Muscle of back (tissue), 13 donors: ENCODE data around the gene NEMF. TPM values are rescaled to one million over a fixed set of nuclear protein-coding genes. Genes with fewer than 3 reads are reported as not detected.
A peak's percentile ranks its signal among the peaks of the same experiment; 100 is the strongest.
"Not testable (repeated sequence)": the region's sequence is repeated elsewhere in the genome, so short reads cannot be mapped to it uniquely, and the experiment has no call there.

Experiments
- DNase-seq, 3 donors: peaks; one replicate each; pipeline versions ENCODE4 v3.0.0 to v3.0.0-alpha.2; 2013
- long read RNA-seq, 9 donors: transcript quantifications; one replicate each; lab custom pipeline, GENCODE V29; 2026
- polyA plus RNA-seq, 10 donors: library from polyadenylated mRNA; unstranded; fragments of 120-200 nt; gene quantifications; one replicate each; pipeline ENCODE4 v1.2.1, GENCODE V29; 2013; ENCODE audit not compliant: insufficient read length in 10 of 10

NEMF gene, protein sequence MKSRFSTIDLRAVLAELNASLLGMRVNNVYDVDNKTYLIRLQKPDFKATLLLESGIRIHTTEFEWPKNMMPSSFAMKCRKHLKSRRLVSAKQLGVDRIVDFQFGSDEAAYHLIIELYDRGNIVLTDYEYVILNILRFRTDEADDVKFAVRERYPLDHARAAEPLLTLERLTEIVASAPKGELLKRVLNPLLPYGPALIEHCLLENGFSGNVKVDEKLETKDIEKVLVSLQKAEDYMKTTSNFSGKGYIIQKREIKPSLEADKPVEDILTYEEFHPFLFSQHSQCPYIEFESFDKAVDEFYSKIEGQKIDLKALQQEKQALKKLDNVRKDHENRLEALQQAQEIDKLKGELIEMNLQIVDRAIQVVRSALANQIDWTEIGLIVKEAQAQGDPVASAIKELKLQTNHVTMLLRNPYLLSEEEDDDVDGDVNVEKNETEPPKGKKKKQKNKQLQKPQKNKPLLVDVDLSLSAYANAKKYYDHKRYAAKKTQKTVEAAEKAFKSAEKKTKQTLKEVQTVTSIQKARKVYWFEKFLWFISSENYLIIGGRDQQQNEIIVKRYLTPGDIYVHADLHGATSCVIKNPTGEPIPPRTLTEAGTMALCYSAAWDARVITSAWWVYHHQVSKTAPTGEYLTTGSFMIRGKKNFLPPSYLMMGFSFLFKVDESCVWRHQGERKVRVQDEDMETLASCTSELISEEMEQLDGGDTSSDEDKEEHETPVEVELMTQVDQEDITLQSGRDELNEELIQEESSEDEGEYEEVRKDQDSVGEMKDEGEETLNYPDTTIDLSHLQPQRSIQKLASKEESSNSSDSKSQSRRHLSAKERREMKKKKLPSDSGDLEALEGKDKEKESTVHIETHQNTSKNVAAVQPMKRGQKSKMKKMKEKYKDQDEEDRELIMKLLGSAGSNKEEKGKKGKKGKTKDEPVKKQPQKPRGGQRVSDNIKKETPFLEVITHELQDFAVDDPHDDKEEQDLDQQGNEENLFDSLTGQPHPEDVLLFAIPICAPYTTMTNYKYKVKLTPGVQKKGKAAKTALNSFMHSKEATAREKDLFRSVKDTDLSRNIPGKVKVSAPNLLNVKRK
- 10 to 100 TPM; 37.4 to 61.2 (median 51.9) TPM for polyA plus RNA-seq
- long read RNA-seq, donor 1, full-length matches to known transcripts = 3 of 74 reads
- long read RNA-seq, donor 1, partial matches to known transcripts = 40 of 74 reads
- long read RNA-seq, donor 1, other reads (novel, unspliced or antisense) = 31 of 74 reads
- long read RNA-seq, donor 2, partial matches to known transcripts = 5 of 7 reads
- long read RNA-seq, donor 2, other reads (novel, unspliced or antisense) = 0 of 7 reads
- long read RNA-seq, donor 3 = 0 reads
- long read RNA-seq, donor 4, full-length matches to known transcripts = 1 of 90 reads
- long read RNA-seq, donor 4, partial matches to known transcripts = 89 of 90 reads
- long read RNA-seq, donor 4, other reads (novel, unspliced or antisense) = 0 of 90 reads
- long read RNA-seq, donor 5, partial matches to known transcripts = 78 of 140 reads
- long read RNA-seq, donor 5, other reads (novel, unspliced or antisense) = 61 of 140 reads
- long read RNA-seq, donor 6, partial matches to known transcripts = 9 of 11 reads
- long read RNA-seq, donor 6, other reads (novel, unspliced or antisense) = 0 of 11 reads
- long read RNA-seq, donor 7, partial matches to known transcripts = 0 of 2 reads
- long read RNA-seq, donor 7, other reads (novel, unspliced or antisense) = 0 of 2 reads
- long read RNA-seq, donor 8, full-length matches to known transcripts = 1 of 76 reads
- long read RNA-seq, donor 8, partial matches to known transcripts = 39 of 76 reads
- long read RNA-seq, donor 8, other reads (novel, unspliced or antisense) = 36 of 76 reads
- long read RNA-seq, donor 9, partial matches to known transcripts = 0 of 2 reads
- long read RNA-seq, donor 9, other reads (novel, unspliced or antisense) = 0 of 2 reads

DNA sequence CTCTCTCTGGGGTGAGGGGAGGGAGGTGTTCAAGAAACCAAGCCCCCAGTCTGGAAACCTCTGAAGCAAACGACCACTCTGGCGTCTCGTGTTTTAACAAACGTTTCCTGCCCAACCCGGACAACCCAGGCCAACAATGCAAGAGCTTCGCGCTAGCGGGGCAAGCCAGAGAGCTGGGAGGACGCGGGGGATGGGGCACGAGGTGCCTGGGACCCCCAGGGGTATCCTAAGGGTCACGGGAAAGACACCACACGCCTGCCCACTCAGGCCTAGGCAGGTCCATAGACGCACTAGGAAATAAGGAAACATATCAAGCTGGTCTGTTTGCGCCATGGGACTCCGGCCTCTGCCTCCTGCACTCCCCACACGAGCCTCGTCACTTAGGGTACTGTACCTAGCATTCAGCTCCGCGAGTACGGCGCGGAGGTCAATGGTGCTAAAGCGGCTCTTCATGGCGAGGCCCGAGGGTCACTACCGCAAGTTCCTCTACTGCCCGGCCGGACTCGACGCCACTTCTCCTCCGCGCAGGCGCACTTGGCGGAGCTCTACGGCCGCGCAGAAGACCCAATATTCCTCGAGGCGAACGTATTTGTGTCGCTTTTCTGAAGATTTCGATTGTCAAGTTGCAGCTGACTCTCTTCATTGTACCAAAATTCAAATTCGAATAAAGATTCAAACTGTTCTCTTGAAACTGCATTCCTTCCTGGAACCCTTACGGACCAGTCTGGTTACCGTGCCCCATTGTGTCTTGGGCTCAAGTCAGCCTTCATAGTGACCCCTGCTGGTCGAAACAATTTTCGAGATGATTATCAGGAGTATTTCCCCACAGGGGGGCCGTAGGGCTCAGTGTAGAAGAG is at the start of gene NEMF:
Gene NEMF, minus strand, starts transcription at position 488 of the 857 bp plus-strand sequence. Its CDS starts 35 bp downstream, at position 453.
- peak; percentile 94 to 98 (median 95) for DNase-seq

DNA sequence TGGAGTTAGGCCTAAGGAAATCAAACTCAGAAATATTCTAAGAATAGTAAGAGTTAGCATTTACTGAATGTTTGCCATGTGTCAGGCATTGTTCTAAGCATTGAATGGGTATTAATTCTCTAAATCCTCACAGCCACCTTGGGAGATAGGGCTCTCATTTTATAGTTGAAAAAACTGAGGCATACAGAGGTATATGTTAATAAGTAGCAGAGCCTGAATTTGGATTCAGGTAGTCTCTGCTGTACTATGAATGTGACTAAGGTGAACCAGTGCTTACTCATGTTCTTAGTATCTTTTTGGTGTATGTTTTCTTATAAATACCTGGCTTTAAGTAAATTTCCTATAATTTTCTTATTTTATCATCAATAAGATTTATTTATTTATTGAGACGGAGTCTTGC is 48.4 kb upstream of the NEMF start:
- DNase-seq = no peak

GRCh38 chr14:49898485-49898884 is 45.9 kb upstream of the NEMF start:
- DNase-seq = no peak

DNA sequence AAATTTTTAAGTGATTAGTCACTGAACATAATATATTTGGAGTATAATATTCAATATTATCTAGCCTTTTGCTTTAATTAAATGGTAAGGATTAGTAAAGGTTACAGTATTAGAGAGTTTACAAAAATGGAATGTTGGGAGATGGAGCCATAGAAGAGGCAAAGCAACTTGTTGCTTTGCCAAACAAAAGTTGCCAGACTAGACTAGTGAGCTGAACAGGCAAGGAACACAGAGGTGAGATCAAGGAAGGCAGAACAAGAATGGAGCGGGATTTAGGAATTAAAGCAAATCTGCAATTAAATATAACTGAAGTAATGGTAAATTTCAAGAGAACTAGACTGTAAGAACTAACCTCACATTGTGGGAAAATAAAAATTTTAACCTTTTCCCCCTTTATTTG is 45.4 kb upstream of the NEMF start:
- DNase-seq = no peak

GRCh38 chr14:49897414-49897813 is 44.8 kb upstream of the NEMF start:
- DNase-seq = no peak

GRCh38 chr14:49896966-49897365 is 44.4 kb upstream of the NEMF start:
- DNase-seq = no peak

- DNase-seq = not testable (repeated sequence)
These were observed 43.7 kb upstream of the NEMF start for GRCh38 chr14:49896272-49896671.

DNA sequence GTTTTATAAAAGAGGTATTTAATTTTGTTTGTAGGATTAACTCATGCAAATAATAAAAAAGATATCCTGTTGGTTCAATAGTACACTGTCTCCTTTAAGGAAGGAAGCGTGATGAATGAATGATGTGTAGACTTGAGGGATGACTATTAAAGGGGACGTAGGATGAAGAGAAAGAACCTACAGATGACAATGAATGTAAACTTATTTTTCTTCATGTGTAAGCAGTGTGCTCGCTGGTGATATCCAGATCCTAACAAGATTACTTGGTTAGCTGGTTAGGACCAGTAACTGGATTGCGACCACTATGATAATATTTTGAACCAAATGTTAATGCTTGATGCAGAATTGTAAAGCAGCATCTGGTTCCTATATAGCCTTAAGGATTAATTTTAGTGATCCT is 42.9 kb upstream of the NEMF start:
- no peak for DNase-seq

GRCh38 chr14:49894214-49895107 is 41.9 kb upstream of the NEMF start:
- DNase-seq = not testable (repeated sequence)

GRCh38 chr14:49893309-49894213 is 41.0 kb upstream of the NEMF start:
- DNase-seq = peak in 2 of 3 donors; percentile 34 to 73

DNA sequence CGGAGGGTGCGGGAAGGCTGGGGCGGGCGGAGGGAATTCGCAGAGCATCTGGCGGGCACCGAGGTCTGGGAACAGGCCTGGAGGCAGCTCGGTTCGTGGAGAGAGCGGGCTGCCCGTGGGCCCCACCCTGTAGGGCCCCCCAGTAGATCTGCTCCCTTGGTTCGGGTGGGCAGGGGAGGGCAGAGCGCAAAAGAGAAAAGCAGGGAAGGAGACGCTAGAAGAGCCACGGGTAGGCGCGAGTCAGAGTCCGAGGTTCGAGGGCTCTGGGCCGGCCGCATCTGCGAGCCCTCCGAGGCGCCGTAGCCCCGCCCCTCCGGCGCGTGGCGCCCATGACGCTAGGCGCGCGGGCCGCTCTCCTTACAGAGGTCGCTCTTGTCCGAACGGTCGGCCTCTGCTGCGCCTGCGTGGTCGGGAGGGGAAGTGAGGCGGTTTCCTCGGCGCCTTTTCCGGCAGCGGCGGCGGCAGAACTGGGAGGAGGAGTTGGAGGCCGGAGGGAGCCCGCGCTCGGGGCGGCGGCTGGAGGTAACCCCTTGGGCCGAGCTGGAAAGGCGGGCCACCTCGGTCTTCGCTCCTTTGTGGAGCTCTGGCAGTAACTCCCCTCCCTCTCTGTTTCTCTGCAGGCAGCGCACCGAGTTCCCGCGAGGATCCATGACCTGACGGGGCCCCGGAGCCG is 40.2 kb upstream of the NEMF start, which contains the start of gene ARF6:
Gene ARF6, plus strand, starts transcription at position 447 of the 673 bp plus-strand sequence. CDS start 655 bp downstream, outside the sequence.
- peak; percentile 98 to 99 (median 99) for DNase-seq

DNA sequence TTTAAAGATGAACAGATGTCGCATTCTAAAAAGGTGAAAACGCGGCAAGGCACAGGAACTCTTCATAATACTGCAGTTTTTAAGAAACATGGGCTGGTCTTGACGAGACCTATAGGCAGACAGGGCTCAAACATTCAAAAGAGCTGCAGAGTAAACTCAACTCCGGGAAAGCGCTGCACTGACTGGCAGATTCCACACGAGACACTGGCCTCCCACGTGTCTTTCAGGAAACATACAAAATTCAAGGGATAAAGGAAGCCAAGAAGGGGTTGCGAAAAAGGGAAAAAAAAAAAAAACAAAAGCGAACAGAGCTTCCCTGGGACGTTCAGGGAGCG is 39.7 kb upstream of the NEMF start:
- peak in 2 of 3 donors; percentile 83 to 87 for DNase-seq

DNA sequence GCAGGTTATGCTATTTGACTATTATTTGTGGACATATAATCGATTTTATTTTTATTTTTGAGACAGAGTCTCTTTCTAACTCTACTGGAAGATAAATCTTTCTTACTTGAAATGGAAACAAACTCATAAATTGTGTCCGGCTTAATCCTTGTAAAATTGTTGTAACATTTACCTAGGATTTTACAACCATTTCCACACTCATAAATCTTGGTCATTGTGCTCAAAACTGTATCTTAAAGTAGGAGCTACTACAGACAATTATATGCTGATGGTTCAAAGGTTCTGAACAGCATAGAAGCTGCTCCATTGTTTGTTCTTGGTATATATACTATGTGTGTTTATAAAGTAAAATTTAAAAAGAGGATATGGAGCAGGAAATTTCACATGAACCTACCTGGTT is 35.7 kb upstream of the NEMF start:
- DNase-seq = no peak

GRCh38 chr14:49886523-49886922 is 33.9 kb upstream of the NEMF start:
- no peak for DNase-seq

DNA sequence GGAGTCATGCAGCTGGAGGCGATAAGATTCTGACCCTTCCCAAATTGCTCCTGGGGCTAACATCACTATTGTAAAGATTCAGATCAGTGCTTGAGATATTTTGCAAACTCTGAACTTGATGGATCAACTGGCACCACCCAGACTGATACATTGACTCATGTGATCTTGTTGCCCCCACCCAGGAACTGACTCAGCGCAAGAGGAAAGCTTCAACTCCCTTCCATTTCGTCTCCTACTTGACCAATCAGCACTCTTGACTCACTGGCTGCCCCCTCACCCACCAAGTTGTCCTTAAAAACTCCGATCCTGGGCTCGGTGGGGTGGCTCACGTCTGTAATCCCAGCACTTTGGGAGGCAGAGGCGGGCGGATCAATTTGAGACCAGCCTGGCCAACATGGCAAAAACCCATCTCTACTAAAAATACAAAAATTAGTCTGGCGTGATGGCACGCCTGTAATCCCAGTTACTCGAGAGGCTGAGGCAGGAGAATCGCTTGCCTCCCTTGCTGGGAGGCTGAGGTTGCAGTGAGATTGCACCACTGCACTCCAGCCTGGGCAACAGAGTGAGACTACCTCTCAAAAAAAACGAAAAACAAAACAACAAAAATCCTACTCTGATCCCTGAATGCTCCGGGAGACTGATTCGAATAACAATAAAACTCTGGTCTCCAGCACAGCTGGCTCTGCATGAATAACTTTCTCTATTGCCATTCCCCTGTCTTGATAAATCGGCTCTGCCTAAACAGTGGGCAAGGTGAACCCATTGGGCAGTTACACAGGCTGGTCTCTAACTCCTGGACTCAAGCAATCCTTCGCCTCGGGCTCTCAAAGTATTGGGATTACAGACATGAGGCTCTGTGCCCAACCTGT is 30.5 kb upstream of the NEMF start:
- DNase-seq = no peak
